Effector memory CD8-positive, alpha-beta T cell (primary cell): ENCODE results near the gene PI3.

Experiments used
- ATAC-seq: fragments of 150-1000 bp; cut with Tn5 transposase; replicated peaks from 2 replicates; pipeline ENCODE4 v1.10.0; 2021; ENCODE audit warnings: mild to moderate bottlenecking, moderate library complexity
- DNase-seq, 3 experiments: peaks; one replicate each; pipeline ENCODE4 v3.0.0; 2021
- H3K27ac Mint-ChIP-seq, 2 donors: one replicate each; pipeline ENCODE4 v1.8.0; 2022; ENCODE audit warnings: mild to moderate bottlenecking in 2 of 2, mixed read lengths in 2 of 2, moderate library complexity in 2 of 2
- H3K27me3 Mint-ChIP-seq, 2 donors: one replicate each; pipeline ENCODE4 v1.8.0; 2022; ENCODE audit warnings: mixed read lengths in 2 of 2
- H3K36me3 Mint-ChIP-seq: one replicate; pipeline ENCODE4 v1.8.0; 2022; ENCODE audit warnings: mild to moderate bottlenecking, moderate library complexity, mixed read lengths; ENCODE audit not compliant: insufficient read depth
- H3K4me1 Mint-ChIP-seq, 2 donors: one replicate each; pipeline ENCODE4 v1.8.0; 2022; ENCODE audit warnings: low read depth in 2 of 2, mixed read lengths in 2 of 2
- H3K4me3 Mint-ChIP-seq, 2 donors: one replicate each; pipeline ENCODE4 v1.8.0; 2022; ENCODE audit warnings: mild to moderate bottlenecking in 2 of 2, mixed read lengths in 2 of 2, moderate library complexity in 2 of 2
- H3K9me3 Mint-ChIP-seq, 2 donors: one replicate each; pipeline ENCODE4 v1.8.0; 2022; ENCODE audit warnings: mixed read lengths in 2 of 2

PI3 gene

GRCh38 chr20:45209924-45210323 lies 35.2 kb downstream of the PI3 start:
- no peak for ATAC-seq
- no peak overlapping the region for H3K4me3 Mint-ChIP-seq
- peaks cover 50 to 61% of the 10 kb centered on the region in 2 donors for H3K27me3 Mint-ChIP-seq
- no peaks in the 10 kb centered on the region for H3K4me1 Mint-ChIP-seq
- H3K36me3 Mint-ChIP-seq: no peaks in the 10 kb centered on the region
- H3K9me3 Mint-ChIP-seq: no peaks in the 10 kb centered on the region
- H3K27ac Mint-ChIP-seq: no peak overlapping the region
- no peak for DNase-seq

DNA sequence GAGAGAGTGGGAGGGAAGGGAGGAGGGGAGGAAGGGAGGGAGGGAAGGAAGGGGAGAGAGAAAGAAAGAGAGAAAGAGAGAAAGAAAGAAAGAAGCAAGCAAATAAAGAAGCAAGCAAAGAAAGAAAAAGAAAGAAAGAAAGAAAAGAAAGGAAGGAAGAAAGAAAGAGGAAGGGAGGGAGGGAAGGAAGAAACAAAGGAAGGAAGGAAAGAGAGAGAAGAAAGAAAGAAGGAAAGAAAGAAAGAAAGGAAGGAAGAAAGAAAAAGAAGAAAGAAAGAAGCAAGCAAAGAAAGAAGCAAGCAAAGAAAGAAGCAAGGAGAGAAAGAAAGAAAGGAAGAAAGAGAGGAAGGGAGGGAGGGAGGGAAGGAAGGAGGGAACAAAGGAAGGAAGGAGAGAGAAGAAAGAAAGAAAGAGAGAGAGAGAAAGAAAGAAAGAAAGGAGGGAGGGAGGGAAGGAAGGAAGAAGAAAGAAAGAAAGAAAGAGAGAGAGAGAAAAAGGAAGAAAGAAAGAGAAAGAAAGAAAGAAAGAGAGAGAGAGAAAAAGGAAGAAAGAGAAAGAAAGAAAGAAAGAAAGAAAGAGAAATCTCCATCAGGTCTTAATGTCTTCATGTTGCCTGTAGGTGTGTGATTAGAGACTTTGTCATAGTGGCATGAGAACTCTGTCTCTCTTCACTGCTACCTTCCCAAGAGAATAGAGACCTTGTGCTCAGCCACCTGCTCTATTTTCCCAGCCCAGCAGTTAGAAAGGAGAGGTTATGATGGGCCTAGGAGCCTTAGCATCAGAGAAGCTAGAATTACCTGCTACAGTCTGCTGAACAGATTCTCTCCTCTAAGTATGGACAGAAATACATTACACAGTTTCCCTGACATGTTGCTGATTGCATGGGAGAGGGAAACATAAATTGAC lies 37.1 kb downstream of the PI3 start:
- Mint-ChIP-seq H3K36me3 (no peaks in the 10 kb centered on the region), H3K4me3 (no peak overlapping the region), H3K4me1 (no peaks in the 10 kb centered on the region), H3K9me3 (no peaks in the 10 kb centered on the region), H3K27me3 (peaks cover 35 to 48% of the 10 kb centered on the region in 2 donors), H3K27ac (no peak overlapping the region)
- ATAC-seq: no peak
- DNase-seq: no peak

DNA sequence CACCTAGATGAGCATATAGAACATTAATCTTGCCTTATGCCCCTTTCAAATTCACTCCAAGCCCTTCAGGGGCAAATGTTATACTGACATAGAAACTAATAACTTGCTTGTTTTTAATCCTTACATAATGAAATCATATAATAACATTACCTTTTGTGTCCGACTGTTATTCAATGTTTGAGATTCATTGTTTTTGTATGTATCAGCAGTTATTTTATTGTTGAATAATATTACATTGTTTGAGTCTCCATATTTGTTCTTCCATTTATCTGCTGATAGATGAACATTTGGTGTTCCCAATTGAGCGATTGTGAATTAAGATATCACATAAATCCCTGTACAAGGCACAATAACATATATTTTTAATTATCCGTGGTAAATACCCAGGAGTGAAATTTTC lies 38.1 kb downstream of the PI3 start:
- H3K4me1 Mint-ChIP-seq: no peaks in the 10 kb centered on the region
- H3K4me3 Mint-ChIP-seq: no peak overlapping the region
- no peaks in the 10 kb centered on the region for H3K36me3 Mint-ChIP-seq
- no peak overlapping the region for H3K27ac Mint-ChIP-seq
- H3K27me3 Mint-ChIP-seq: peaks cover 35 to 49% of the 10 kb centered on the region in 2 donors
- H3K9me3 Mint-ChIP-seq: no peaks in the 10 kb centered on the region
- DNase-seq: no peak
- ATAC-seq: no peak

DNA sequence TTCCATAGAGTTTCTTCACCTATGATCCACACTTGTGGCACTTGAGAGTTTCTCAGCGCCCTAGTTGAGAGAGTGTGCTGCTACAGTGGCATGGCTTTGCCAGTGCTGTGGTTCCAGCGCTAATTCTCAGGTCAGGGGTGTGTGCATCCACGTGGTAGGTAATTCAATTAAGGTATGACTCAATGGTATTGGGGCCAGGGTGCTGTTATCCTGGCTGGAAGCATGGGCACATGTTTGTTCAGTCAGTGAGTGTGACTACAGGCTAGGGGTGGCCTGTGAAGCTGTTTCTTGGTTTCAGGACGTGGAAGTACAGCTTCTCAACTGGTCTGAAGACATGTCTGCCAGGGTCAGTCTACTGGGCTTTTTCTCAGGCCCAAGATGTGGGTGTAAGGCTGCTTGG lies 43.4 kb downstream of the PI3 start:
- H3K4me1 Mint-ChIP-seq: no peaks in the 10 kb centered on the region
- H3K4me3 Mint-ChIP-seq: no peak overlapping the region
- no peak overlapping the region for H3K27ac Mint-ChIP-seq
- ATAC-seq (no peak), DNase-seq (no peak)
- H3K36me3 Mint-ChIP-seq: no peaks in the 10 kb centered on the region
- peaks cover 62 to 67% of the 10 kb centered on the region in 2 donors for H3K27me3 Mint-ChIP-seq
- no peaks in the 10 kb centered on the region for H3K9me3 Mint-ChIP-seq

- no peak overlapping the region for H3K27ac Mint-ChIP-seq
- H3K9me3 Mint-ChIP-seq: no peaks in the 10 kb centered on the region
- no peak overlapping the region for H3K4me3 Mint-ChIP-seq
- no peaks in the 10 kb centered on the region for H3K36me3 Mint-ChIP-seq
- no peak for DNase-seq
- ATAC-seq: no peak
- H3K27me3 Mint-ChIP-seq: peaks cover 61 to 65% of the 10 kb centered on the region in 2 donors
- H3K4me1 Mint-ChIP-seq: no peaks in the 10 kb centered on the region
These were observed 43.9 kb downstream of the PI3 start for GRCh38 chr20:45218636-45219035.

- Mint-ChIP-seq H3K27ac (no peak within 1 kb of the TSS), H3K4me1 (no peaks in the 10 kb centered on the region), H3K9me3 (no peaks in the 10 kb centered on the region), H3K27me3 (peaks cover 65 to 66% of the 10 kb centered on the region in 2 donors), H3K4me3 (no peak within 1 kb of the TSS), H3K36me3 (no peaks in the 10 kb centered on the region)
- no peak for DNase-seq
- ATAC-seq: no peak
These were observed 46.4 kb downstream of the PI3 start, which contains the start of gene SEMG2 for GRCh38 chr20:45221076-45221475. TSS of gene SEMG2 (plus strand) at chr20:45221373. CDS start at chr20:45221390, 17 bp downstream.

- no peaks in the 10 kb centered on the region for H3K36me3 Mint-ChIP-seq
- DNase-seq: no peak
- H3K4me3 Mint-ChIP-seq: no peak overlapping the region
- no peaks in the 10 kb centered on the region for H3K4me1 Mint-ChIP-seq
- peaks cover 52 to 59% of the 10 kb centered on the region in 2 donors for H3K27me3 Mint-ChIP-seq
- ATAC-seq: no peak
- no peaks in the 10 kb centered on the region for H3K9me3 Mint-ChIP-seq
- no peak overlapping the region for H3K27ac Mint-ChIP-seq
These were observed 48.4 kb downstream of the PI3 start for GRCh38 chr20:45223136-45223535.
